ENCODE data around the gene TMEM218.

Gene TMEM218

DNA sequence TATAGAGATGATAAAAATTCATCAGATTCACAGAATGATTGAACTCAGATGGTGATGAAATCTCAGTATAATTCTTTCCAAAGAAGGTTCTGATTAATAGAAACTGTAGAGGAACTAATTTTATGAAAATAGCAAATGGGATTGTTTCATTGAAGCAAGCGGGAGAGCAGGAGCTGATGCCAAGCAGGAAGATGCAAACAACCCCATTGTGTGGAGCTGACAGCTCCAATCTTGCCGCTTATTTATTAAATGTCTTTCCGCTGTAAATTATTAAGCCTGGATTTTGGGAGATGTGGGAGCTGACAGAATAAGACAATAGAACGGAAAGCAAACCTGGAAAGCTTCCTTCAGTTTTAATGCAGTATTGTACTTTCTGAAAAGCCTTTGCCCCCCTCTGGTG, 6.0 kb upstream of the TMEM218 start:
- WGBS (ENCODE audit: insufficient coverage), result 98% methylated on average over 4 of the region's 4 CpGs
- H3K36me3 ChIP-seq (ENCODE audit: control insufficient read depth in 4 of 4, insufficient read depth in 4 of 4, low read length in 3 of 4), result no peaks in the 10 kb centered on the region
- H3K4me3 ChIP-seq (ENCODE audit: control insufficient read depth in 1 of 7, extremely low read depth in 1 of 7, insufficient read depth in 4 of 7, low read depth in 2 of 7, low read length in 6 of 7), result no peak overlapping the region
- H3K27me3 ChIP-seq (replicated peaks in 2 of 5; ENCODE audit: control insufficient read depth in 4 of 5, insufficient read depth in 5 of 5, low read length in 4 of 5), result peaks cover 0 to 20% (median 8%) of the 10 kb centered on the region in 5 experiments
- H3K4me1 ChIP-seq (ENCODE audit: control extremely low read depth in 1 of 4, control insufficient read depth in 4 of 4, insufficient read depth in 4 of 4, low read length in 3 of 4), result no peaks in the 10 kb centered on the region
- CTCF ChIA-PET, result interaction anchor here (1.0 to 1.8 kb wide), 2 partner anchors 21 to 27 kb away, joined by 3 to 4 read pairs; no protein-coding TSS in a partner anchor
- peaks cover 0 to 2% (median 0%) of the 10 kb centered on the region in 5 experiments for H3K9me3 ChIP-seq (ENCODE audit: control extremely low read depth in 1 of 5, control insufficient read depth in 4 of 5, insufficient read depth in 2 of 5, low read depth in 1 of 5, low read length in 4 of 5)
- DNase-seq, result no peak
- no peak overlapping the region for H3K27ac ChIP-seq (ENCODE audit: insufficient read depth in 1 of 2, low read depth in 1 of 2, low read length in 2 of 2, poor library complexity in 1 of 2, severe bottlenecking in 2 of 2)
- POLR2A ChIA-PET, result no interaction called here

DNA sequence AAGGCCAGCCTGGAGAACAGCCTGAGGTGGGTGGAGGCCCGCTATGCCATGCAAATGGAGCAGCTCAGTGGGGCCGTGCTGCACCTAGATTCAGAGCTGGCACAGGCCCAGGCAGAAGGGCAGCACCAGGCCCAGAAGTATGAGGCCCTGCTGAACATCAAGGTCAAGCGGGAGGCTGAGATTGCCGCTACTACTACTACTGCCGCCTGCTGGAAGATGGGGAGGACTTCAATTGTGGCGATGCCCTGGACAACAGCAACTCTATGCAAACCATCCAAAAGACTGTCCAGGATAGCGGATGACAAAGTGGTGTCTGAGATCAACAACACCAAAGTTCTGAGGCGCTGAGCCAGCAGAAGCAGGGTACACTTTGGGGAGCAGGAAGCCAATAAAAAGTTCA, 3.1 kb upstream of the TMEM218 start:
- WGBS (ENCODE audit: insufficient coverage), result 81% methylated on average over 4 of the region's 8 CpGs
- no peak for DNase-seq
- peaks cover 0 to 2% (median 0%) of the 10 kb centered on the region in 5 experiments for H3K9me3 ChIP-seq (ENCODE audit: control extremely low read depth in 1 of 5, control insufficient read depth in 4 of 5, insufficient read depth in 2 of 5, low read depth in 1 of 5, low read length in 4 of 5)
- ChIA-PET POLR2A (no interaction called here), CTCF (interaction anchor here (1.4 kb wide), 1 partner anchor 9 kb away, joined by 6 read pairs; no protein-coding TSS in a partner anchor)
- H3K36me3 ChIP-seq (ENCODE audit: control insufficient read depth in 4 of 4, insufficient read depth in 4 of 4, low read length in 3 of 4), result no peaks in the 10 kb centered on the region
- peaks cover 0 to 13% (median 0%) of the 10 kb centered on the region in 5 experiments for H3K27me3 ChIP-seq (replicated peaks in 2 of 5; ENCODE audit: control insufficient read depth in 4 of 5, insufficient read depth in 5 of 5, low read length in 4 of 5)
- no peak overlapping the region for H3K4me3 ChIP-seq (ENCODE audit: control insufficient read depth in 1 of 7, extremely low read depth in 1 of 7, insufficient read depth in 4 of 7, low read depth in 2 of 7, low read length in 6 of 7)
- H3K4me1 ChIP-seq (ENCODE audit: control extremely low read depth in 1 of 4, control insufficient read depth in 4 of 4, insufficient read depth in 4 of 4, low read length in 3 of 4), result peaks cover 9 to 14% (median 12%) of the 10 kb centered on the region in 4 experiments
- H3K27ac ChIP-seq (ENCODE audit: insufficient read depth in 1 of 2, low read depth in 1 of 2, low read length in 2 of 2, poor library complexity in 1 of 2, severe bottlenecking in 2 of 2), result no peak overlapping the region

DNA sequence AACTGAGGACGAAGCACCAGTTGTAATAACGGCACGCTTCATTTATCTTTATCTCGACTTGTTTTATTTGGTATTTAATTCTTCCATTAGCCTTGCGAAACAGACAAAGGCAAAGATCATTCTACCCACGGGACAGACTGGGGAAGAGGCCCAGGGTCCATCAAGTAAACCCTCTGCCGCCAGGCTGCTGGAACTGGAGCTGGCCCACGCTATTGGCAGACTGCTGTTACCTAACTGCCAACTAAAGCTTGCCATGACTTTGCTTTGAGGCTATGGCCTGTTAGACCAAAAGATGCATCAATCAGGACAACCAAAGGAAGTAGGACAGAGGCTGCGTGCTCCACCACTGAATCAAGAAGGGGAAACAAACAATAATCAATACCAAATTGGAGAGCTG, 780 bp upstream of the TMEM218 start:
- no peak for DNase-seq
- ChIA-PET POLR2A (interaction anchor here (0.6 kb wide), 1 partner anchor 57 kb away, joined by 9 read pairs; no protein-coding TSS in a partner anchor), CTCF (interaction anchor here (1.2 to 2.6 kb wide), 7 partner anchors 9 to 274 kb away, joined by 3 to 12 read pairs (median 6); no protein-coding TSS in a partner anchor)
- Histone ChIP-seq H3K4me1 (ENCODE audit: control extremely low read depth in 1 of 4, control insufficient read depth in 4 of 4, insufficient read depth in 4 of 4, low read length in 3 of 4) (peaks cover 9 to 14% (median 12%) of the 10 kb centered on the region in 4 experiments), H3K9me3 (ENCODE audit: control extremely low read depth in 1 of 5, control insufficient read depth in 4 of 5, insufficient read depth in 2 of 5, low read depth in 1 of 5, low read length in 4 of 5) (peaks cover 0 to 2% (median 0%) of the 10 kb centered on the region in 5 experiments), H3K36me3 (ENCODE audit: control insufficient read depth in 4 of 4, insufficient read depth in 4 of 4, low read length in 3 of 4) (no peaks in the 10 kb centered on the region), H3K27ac (ENCODE audit: insufficient read depth in 1 of 2, low read depth in 1 of 2, low read length in 2 of 2, poor library complexity in 1 of 2, severe bottlenecking in 2 of 2) (no peak overlapping the region), H3K4me3 (ENCODE audit: control insufficient read depth in 1 of 7, extremely low read depth in 1 of 7, insufficient read depth in 4 of 7, low read depth in 2 of 7, low read length in 6 of 7) (peak overlapping the region in 5 of 7 experiments; percentile 82 to 95 (median 92)), H3K27me3 (replicated peaks in 2 of 5; ENCODE audit: control insufficient read depth in 4 of 5, insufficient read depth in 5 of 5, low read length in 4 of 5) (peaks cover 0 to 3% (median 0%) of the 10 kb centered on the region in 5 experiments)
- WGBS (ENCODE audit: insufficient coverage), result 94% methylated on average over 8 of the region's 9 CpGs

DNA sequence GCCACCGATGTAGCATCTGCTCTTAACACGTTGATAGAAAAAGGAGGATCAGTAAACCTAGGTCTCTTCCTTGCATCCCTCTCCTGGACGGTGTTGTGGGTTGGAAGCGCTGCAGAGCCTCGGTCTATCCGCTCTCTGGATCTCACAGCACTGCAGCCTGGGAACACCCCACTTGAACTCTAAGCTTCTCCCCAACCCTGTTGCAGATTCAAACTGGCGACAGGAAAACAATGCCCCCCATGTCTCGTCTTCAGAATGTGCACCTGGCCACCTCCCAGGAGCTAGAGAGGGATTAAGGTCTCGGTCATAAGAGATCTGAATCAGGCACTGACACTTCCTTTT, 454 bp downstream of the TMEM218 start:
- Histone ChIP-seq H3K4me3 (ENCODE audit: control insufficient read depth in 1 of 7, extremely low read depth in 1 of 7, insufficient read depth in 4 of 7, low read depth in 2 of 7, low read length in 6 of 7) (peak overlapping the region; percentile 70 to 95 (median 89)), H3K27me3 (replicated peaks in 2 of 5; ENCODE audit: control insufficient read depth in 4 of 5, insufficient read depth in 5 of 5, low read length in 4 of 5) (no peaks in the 10 kb centered on the region), H3K9me3 (ENCODE audit: control extremely low read depth in 1 of 5, control insufficient read depth in 4 of 5, insufficient read depth in 2 of 5, low read depth in 1 of 5, low read length in 4 of 5) (peaks cover 0 to 2% (median 0%) of the 10 kb centered on the region in 5 experiments), H3K27ac (ENCODE audit: insufficient read depth in 1 of 2, low read depth in 1 of 2, low read length in 2 of 2, poor library complexity in 1 of 2, severe bottlenecking in 2 of 2) (peak overlapping the region; percentile 71 to 83), H3K4me1 (ENCODE audit: control extremely low read depth in 1 of 4, control insufficient read depth in 4 of 4, insufficient read depth in 4 of 4, low read length in 3 of 4) (peaks cover 9 to 14% (median 12%) of the 10 kb centered on the region in 4 experiments), H3K36me3 (ENCODE audit: control insufficient read depth in 4 of 4, insufficient read depth in 4 of 4, low read length in 3 of 4) (no peaks in the 10 kb centered on the region)
- no peak for DNase-seq
- CTCF ChIA-PET, result interaction anchor here (1.1 to 2.6 kb wide), 6 partner anchors 10 to 273 kb away, joined by 3 to 12 read pairs (median 5); no protein-coding TSS in a partner anchor
- POLR2A ChIA-PET, result no interaction called here
- 0% methylated on average over 6 of the region's 9 CpGs for WGBS (ENCODE audit: insufficient coverage)

DNA sequence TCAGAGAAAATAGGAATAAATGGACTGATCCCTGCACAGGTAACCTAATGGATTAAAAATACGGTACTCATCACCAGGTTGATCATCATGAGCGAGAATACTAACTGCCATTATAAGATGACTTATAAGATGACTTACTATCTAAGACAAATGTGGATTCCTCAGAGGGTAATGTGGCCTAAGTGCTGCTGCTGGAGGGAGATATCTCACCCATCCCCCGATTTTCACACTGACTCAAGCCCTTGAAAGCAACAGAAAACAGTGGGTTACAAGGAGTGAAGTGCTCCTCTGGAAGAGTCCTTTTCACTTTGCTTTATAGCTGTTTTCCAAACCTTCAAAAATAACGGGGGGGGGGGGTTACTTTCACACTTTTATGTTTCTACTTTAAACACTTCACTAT, 920 bp downstream of the TMEM218 start:
- Histone ChIP-seq H3K9me3 (ENCODE audit: control extremely low read depth in 1 of 5, control insufficient read depth in 4 of 5, insufficient read depth in 2 of 5, low read depth in 1 of 5, low read length in 4 of 5) (peaks cover 0 to 2% (median 0%) of the 10 kb centered on the region in 5 experiments), H3K27me3 (replicated peaks in 2 of 5; ENCODE audit: control insufficient read depth in 4 of 5, insufficient read depth in 5 of 5, low read length in 4 of 5) (no peaks in the 10 kb centered on the region), H3K4me1 (ENCODE audit: control extremely low read depth in 1 of 4, control insufficient read depth in 4 of 4, insufficient read depth in 4 of 4, low read length in 3 of 4) (peaks cover 9 to 14% (median 12%) of the 10 kb centered on the region in 4 experiments), H3K4me3 (ENCODE audit: control insufficient read depth in 1 of 7, extremely low read depth in 1 of 7, insufficient read depth in 4 of 7, low read depth in 2 of 7, low read length in 6 of 7) (peak overlapping the region; percentile 70 to 95 (median 89)), H3K27ac (ENCODE audit: insufficient read depth in 1 of 2, low read depth in 1 of 2, low read length in 2 of 2, poor library complexity in 1 of 2, severe bottlenecking in 2 of 2) (peak overlapping the region; percentile 71 to 83), H3K36me3 (ENCODE audit: control insufficient read depth in 4 of 4, insufficient read depth in 4 of 4, low read length in 3 of 4) (no peaks in the 10 kb centered on the region)
- ChIA-PET CTCF (interaction anchor here (0.9 to 2.0 kb wide), 4 partner anchors 11 to 37 kb away, joined by 3 to 12 read pairs (median 6); no protein-coding TSS in a partner anchor), POLR2A (interaction anchor here (0.5 kb wide), 1 partner anchor 15 kb away, joined by 3 read pairs; no protein-coding TSS in a partner anchor)
- peak in 2 of 3 donors; percentile 40 to 45 for DNase-seq
- WGBS (ENCODE audit: insufficient coverage), result 100% methylated on average over 1 of the region's 4 CpGs

DNA sequence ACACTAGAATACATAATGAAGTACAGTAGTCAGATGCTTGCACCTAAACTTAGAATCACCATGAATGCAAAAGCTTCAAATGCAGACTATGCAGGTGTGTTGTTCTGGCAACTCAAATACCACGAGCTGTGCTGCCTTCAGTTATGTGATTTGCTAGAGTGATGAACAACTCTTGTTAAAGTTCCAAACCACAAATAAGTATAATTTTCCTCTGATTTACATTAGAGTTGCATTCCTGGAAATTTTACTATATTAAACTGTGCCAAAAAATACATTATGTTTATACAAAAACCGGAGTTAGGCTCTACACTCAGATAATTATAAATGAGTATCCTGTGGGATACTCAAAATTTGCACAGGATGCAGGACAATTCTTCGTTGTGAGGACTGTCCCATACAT, 3.0 kb downstream of the TMEM218 start:
- CTCF ChIA-PET, result no interaction called here
- Histone ChIP-seq H3K36me3 (ENCODE audit: control insufficient read depth in 4 of 4, insufficient read depth in 4 of 4, low read length in 3 of 4) (no peaks in the 10 kb centered on the region), H3K4me3 (ENCODE audit: control insufficient read depth in 1 of 7, extremely low read depth in 1 of 7, insufficient read depth in 4 of 7, low read depth in 2 of 7, low read length in 6 of 7) (no peak overlapping the region), H3K27me3 (replicated peaks in 2 of 5; ENCODE audit: control insufficient read depth in 4 of 5, insufficient read depth in 5 of 5, low read length in 4 of 5) (no peaks in the 10 kb centered on the region), H3K9me3 (ENCODE audit: control extremely low read depth in 1 of 5, control insufficient read depth in 4 of 5, insufficient read depth in 2 of 5, low read depth in 1 of 5, low read length in 4 of 5) (no peaks in the 10 kb centered on the region), H3K27ac (ENCODE audit: insufficient read depth in 1 of 2, low read depth in 1 of 2, low read length in 2 of 2, poor library complexity in 1 of 2, severe bottlenecking in 2 of 2) (no peak overlapping the region), H3K4me1 (ENCODE audit: control extremely low read depth in 1 of 4, control insufficient read depth in 4 of 4, insufficient read depth in 4 of 4, low read length in 3 of 4) (peaks cover 9 to 14% (median 12%) of the 10 kb centered on the region in 4 experiments)
- no peak for DNase-seq
- 100% methylated on average over 1 of the region's 3 CpGs for WGBS (ENCODE audit: insufficient coverage)
- POLR2A ChIA-PET, result no interaction called here

DNA sequence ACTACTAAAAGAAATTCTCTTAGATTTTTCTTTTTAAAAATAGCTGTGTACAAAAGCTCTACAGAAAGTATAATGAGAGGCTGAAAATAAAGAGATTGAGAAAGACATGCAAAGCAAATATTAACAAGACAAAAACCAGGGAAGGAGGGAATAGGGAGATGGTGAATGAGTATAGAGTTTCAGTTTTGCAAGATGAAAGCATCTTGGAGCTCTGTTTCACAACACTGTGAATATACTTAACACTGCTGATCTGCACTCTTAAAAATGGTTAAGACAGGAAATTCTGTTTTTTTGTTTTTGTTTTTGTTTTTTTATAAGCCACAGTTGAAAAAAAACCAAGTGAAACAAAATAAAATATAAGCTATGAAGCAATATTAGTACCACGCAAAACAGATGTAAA, 5.5 kb downstream of the TMEM218 start:
- Histone ChIP-seq H3K27me3 (replicated peaks in 2 of 5; ENCODE audit: control insufficient read depth in 4 of 5, insufficient read depth in 5 of 5, low read length in 4 of 5) (no peaks in the 10 kb centered on the region), H3K9me3 (ENCODE audit: control extremely low read depth in 1 of 5, control insufficient read depth in 4 of 5, insufficient read depth in 2 of 5, low read depth in 1 of 5, low read length in 4 of 5) (no peaks in the 10 kb centered on the region), H3K4me1 (ENCODE audit: control extremely low read depth in 1 of 4, control insufficient read depth in 4 of 4, insufficient read depth in 4 of 4, low read length in 3 of 4) (peaks cover 7 to 9% (median 9%) of the 10 kb centered on the region in 4 experiments), H3K4me3 (ENCODE audit: control insufficient read depth in 1 of 7, extremely low read depth in 1 of 7, insufficient read depth in 4 of 7, low read depth in 2 of 7, low read length in 6 of 7) (no peak overlapping the region), H3K36me3 (ENCODE audit: control insufficient read depth in 4 of 4, insufficient read depth in 4 of 4, low read length in 3 of 4) (peaks cover 0 to 14% (median under 1%) of the 10 kb centered on the region in 4 experiments), H3K27ac (ENCODE audit: insufficient read depth in 1 of 2, low read depth in 1 of 2, low read length in 2 of 2, poor library complexity in 1 of 2, severe bottlenecking in 2 of 2) (no peak overlapping the region)
- CTCF ChIA-PET, result interaction anchor here (0.9 to 1.2 kb wide), 2 partner anchors 15 to 18 kb away, joined by 3 to 6 read pairs; no protein-coding TSS in a partner anchor
- POLR2A ChIA-PET, result no interaction called here
- no peak for DNase-seq
- no CpG with 5 or more reads among the region's 1 CpG for WGBS (ENCODE audit: insufficient coverage)
